ENCODE data around the gene ZDHHC5. TPM values are rescaled to one million over a fixed set of nuclear protein-coding genes. Genes with fewer than 3 reads are reported as not detected.

ZDHHC5 gene
- total RNA-seq, 1 experiment from 2014 or later, result 72.2 TPM

- no peak overlapping the region for H3K4me3 ChIP-seq (ENCODE audit: low read depth, low read length)
- Mint-ChIP-seq H3K27me3 (ENCODE audit: insufficient read depth, unreplicated experiment) (no peaks in the 10 kb centered on the region), H3K4me3 (ENCODE audit: unreplicated experiment) (no peak overlapping the region), H3K4me1 (ENCODE audit: low read depth, unreplicated experiment) (peaks cover 7% of the 10 kb centered on the region), H3K27ac (ENCODE audit: unreplicated experiment) (no peak overlapping the region), H3K36me3 (ENCODE audit: insufficient read depth, unreplicated experiment) (peaks cover 7% of the 10 kb centered on the region), H3K9me3 (ENCODE audit: unreplicated experiment) (no peaks in the 10 kb centered on the region)
- H3K27me3 ChIP-seq (replicated peaks; ENCODE audit: control insufficient read depth, insufficient read depth, low read length), result no peaks in the 10 kb centered on the region
- intact Hi-C loops (cut with micrococcal nuclease; ENCODE audit: unreplicated experiment), result loop anchor here (1.0 to 5.0 kb wide), 6 partner anchors 73 to 296 kb away; no protein-coding TSS in a partner anchor
- no peaks in the 10 kb centered on the region for H3K9me3 ChIP-seq
- CTCF ChIA-PET, result interaction anchor here (0.6 to 3.4 kb wide), 25 partner anchors 9 to 296 kb away, joined by 3 to 82 read pairs (median 5); partner anchors contain the start of genes MED19, SERPING1, SLC43A1 and TIMM10
- no TSS peak for BruUV-seq (replicated peaks)
- H3K4me1 ChIP-seq, result peaks cover 29% of the 10 kb centered on the region
- DNase-seq, result peak in 1 of 2 experiments; percentile 59
- no peaks in the 10 kb centered on the region for H3K36me3 ChIP-seq (ENCODE audit: control insufficient read depth, insufficient read depth, low read length)
- POLR2A ChIA-PET, result interaction anchor here (0.5 to 0.6 kb wide), 2 partner anchors 33 to 159 kb away, joined by 3 to 4 read pairs; no protein-coding TSS in a partner anchor
- TF ChIP-seq CTCF (IDR thresholded peaks at IDR 0.05; ENCODE audit: insufficient read depth in 1 of 2, low read depth in 1 of 2, low read length in 1 of 2, severe bottlenecking in 1 of 2, unreplicated experiment in 1 of 2), result peak in 1 of 2 experiments; percentile 64
Observed at GRCh38 chr11:57641011-57641807, 26.7 kb upstream of the ZDHHC5 start.

GRCh38 chr11:57643802-57644201 is 24.1 kb upstream of the ZDHHC5 start:
- no peak for DNase-seq
- Histone ChIP-seq H3K9me3 (no peaks in the 10 kb centered on the region), H3K36me3 (ENCODE audit: control insufficient read depth, insufficient read depth, low read length) (no peaks in the 10 kb centered on the region), H3K4me3 (ENCODE audit: low read depth, low read length) (no peak overlapping the region), H3K27me3 (replicated peaks; ENCODE audit: control insufficient read depth, insufficient read depth, low read length) (peaks cover 2% of the 10 kb centered on the region; the same call in 1 of the 2 replicates), H3K4me1 (peaks cover 29% of the 10 kb centered on the region)
- peaks cover 7% of the 10 kb centered on the region for H3K27me3 Mint-ChIP-seq (ENCODE audit: insufficient read depth, unreplicated experiment)
- no TSS peak for BruUV-seq (replicated peaks)
- peaks cover 7% of the 10 kb centered on the region for H3K4me1 Mint-ChIP-seq (ENCODE audit: low read depth, unreplicated experiment)
- H3K4me3 Mint-ChIP-seq (ENCODE audit: unreplicated experiment), result no peak overlapping the region
- intact Hi-C loops (cut with micrococcal nuclease; ENCODE audit: unreplicated experiment), result loop anchor here (5.0 kb wide), 1 partner anchor 167 kb away; no protein-coding TSS in a partner anchor
- peaks cover 15% of the 10 kb centered on the region for H3K36me3 Mint-ChIP-seq (ENCODE audit: insufficient read depth, unreplicated experiment)
- no peak for TF ChIP-seq CTCF (IDR thresholded peaks at IDR 0.05; ENCODE audit: insufficient read depth in 1 of 2, low read depth in 1 of 2, low read length in 1 of 2, severe bottlenecking in 1 of 2, unreplicated experiment in 1 of 2)
- H3K9me3 Mint-ChIP-seq (ENCODE audit: unreplicated experiment), result no peaks in the 10 kb centered on the region
- no peak overlapping the region for H3K27ac Mint-ChIP-seq (ENCODE audit: unreplicated experiment)
- CTCF ChIA-PET, result interaction anchor here (0.6 to 2.5 kb wide), 16 partner anchors 11 to 298 kb away, joined by 3 to 49 read pairs (median 6); partner anchors contain the start of genes RTN4RL2 and UBE2L6
- POLR2A ChIA-PET, result interaction anchor here (0.6 kb wide), 1 partner anchor 184 kb away, joined by 3 read pairs; no protein-coding TSS in a partner anchor
